ENCODE results near the gene SLAMF1. TPM values are rescaled to one million over a fixed set of nuclear protein-coding genes. Genes with fewer than 3 reads are reported as not detected.
"Not testable (repeated sequence)": the region's sequence is repeated elsewhere in the genome, so short reads cannot be mapped to it uniquely, and the experiment has no call there.

Gene SLAMF1
- total RNA-seq = 0.71 TPM

DNA sequence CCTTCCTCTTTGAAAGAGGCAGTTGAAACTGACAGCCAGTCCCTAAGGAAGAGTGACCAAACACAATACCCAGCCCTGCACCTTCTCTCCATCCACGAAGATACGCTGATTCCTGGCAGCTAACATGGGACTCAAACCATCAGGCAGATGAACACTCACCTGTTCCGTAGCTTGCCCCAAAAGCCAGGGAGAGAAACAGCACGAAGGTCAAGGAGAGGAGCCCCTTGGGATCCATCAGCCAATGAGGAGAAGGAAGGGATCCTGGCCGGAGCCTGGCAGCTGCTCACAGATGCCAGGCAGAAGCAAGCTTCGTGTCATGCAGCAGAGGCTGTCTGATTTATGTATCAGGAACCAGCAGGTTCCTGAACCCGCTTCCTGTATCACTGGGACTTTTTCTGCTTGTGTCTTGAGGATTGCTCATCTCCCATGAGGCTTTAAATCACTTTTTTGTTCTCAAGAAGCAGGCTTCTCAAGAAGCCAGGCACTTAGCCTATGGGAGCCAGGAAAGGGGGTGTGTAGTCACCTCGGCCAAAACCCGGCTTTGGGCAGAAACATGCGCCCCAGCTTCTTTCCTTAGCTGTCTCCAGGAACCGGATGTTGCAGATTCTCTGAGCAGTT lies at the start of gene SLAMF1:
SLAMF1 (minus strand) TSS at position 334 of the 618 bp plus-strand sequence; CDS start at position 235, 99 bp downstream.
- DNase-seq (ENCODE audit: low spot score) (no peak), ATAC-seq (no peak)
- intact Hi-C loops (cut with DNase I) = no loop called here

- ATAC-seq; intact Hi-C loops (cut with DNase I); DNase-seq (ENCODE audit: low spot score): not testable (repeated sequence)
Observed at GRCh38 chr1:160692390-160692789, 45.5 kb upstream of the SLAMF1 start.

- intact Hi-C loops (cut with DNase I) = no loop called here
- DNase-seq (ENCODE audit: low spot score) (no peak), ATAC-seq (no peak)
Observed at GRCh38 chr1:160685266-160685665, 38.4 kb upstream of the SLAMF1 start.

DNA sequence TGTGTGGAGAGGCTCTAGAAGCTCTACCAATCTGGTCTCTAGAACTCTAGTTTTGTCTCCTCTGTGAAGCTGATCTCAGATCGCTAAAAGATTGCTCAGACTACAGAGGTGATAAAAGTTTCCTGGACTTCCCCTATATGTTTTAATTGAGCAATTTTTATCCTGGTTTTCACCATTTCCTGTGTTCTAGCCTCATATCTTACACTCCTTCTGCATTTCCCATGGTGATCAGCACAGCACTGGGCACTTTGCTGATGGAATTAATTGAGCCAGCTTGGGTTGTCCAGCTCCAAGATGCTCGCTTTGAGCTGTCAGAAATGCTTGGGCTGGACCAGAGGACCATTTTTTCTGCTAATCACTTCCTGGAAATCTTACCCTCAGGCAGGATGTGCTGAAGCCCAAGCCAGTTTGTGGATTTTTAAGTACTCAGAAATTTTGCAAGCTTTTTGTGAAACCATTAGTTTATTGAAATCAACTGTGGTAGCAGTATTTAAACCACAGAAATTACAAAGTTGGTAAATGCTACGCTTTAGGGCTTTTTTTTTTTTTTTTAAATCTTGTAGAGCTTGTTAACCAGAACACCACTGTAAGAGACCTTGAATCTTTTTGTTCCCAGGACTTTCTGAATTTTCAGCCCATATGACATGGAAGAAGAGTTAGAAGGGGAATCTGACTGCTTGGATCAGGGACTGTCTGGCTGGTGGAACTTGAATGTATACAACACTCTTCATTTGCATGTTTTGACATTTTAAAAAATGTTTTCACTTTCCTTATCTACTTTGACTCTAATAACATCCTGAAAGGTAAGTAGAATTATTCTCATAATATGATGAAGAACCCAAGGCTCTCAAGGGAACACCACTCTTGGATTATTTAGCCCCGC lies 36.4 kb upstream of the SLAMF1 start:
- no peak for ATAC-seq
- intact Hi-C loops (cut with DNase I) = no loop called here

DNA sequence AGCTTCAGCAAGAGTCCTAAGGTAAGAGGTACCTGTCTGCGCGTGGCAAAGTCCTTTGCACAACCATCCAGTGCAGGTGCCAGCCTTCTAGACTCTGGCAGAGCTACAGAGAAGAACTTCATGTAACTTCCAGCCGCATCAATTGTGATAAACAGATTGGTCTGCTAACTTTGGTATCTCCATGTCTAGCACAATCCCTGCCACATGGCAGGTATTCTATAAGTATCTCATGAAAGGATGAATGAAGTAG lies 35.0 kb upstream of the SLAMF1 start:
- intact Hi-C loops (cut with DNase I) = no loop called here
- no peak for DNase-seq (ENCODE audit: low spot score)
- no peak for ATAC-seq

More for the DNA sequence above, 36.4 kb upstream of the SLAMF1 start:
- no peak for DNase-seq (ENCODE audit: low spot score)

- intact Hi-C loops (cut with DNase I) = no loop called here
- DNase-seq (ENCODE audit: low spot score) (peak; percentile 79), ATAC-seq (peak; percentile 44)
Observed at GRCh38 chr1:160681066-160681890, 34.4 kb upstream of the SLAMF1 start.

- DNase-seq (ENCODE audit: low spot score) (no peak), ATAC-seq (no peak)
- intact Hi-C loops (cut with DNase I) = no loop called here
Observed at GRCh38 chr1:160680399-160680798, 33.6 kb upstream of the SLAMF1 start.

DNA sequence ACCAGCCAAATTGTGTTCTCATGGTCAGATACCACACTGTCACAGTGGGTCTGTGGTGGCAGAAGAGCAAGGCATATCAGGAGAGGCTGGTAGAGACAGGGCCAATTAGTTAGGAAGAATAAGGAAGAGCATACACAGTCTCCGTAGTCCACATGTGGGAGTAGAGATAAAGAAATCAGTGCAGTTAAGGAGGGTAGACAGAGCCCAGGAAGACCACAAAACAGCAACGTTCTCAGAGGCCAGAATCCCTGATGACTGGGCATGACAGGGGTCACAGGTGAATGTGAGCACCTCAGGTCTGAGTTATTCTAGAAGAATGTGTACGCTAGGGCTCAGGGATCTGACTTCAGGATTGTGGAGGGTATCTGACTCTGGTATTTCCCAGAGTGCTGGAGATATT lies 33.0 kb upstream of the SLAMF1 start:
- ATAC-seq (no peak), DNase-seq (ENCODE audit: low spot score) (no peak)
- intact Hi-C loops (cut with DNase I) = no loop called here

DNA sequence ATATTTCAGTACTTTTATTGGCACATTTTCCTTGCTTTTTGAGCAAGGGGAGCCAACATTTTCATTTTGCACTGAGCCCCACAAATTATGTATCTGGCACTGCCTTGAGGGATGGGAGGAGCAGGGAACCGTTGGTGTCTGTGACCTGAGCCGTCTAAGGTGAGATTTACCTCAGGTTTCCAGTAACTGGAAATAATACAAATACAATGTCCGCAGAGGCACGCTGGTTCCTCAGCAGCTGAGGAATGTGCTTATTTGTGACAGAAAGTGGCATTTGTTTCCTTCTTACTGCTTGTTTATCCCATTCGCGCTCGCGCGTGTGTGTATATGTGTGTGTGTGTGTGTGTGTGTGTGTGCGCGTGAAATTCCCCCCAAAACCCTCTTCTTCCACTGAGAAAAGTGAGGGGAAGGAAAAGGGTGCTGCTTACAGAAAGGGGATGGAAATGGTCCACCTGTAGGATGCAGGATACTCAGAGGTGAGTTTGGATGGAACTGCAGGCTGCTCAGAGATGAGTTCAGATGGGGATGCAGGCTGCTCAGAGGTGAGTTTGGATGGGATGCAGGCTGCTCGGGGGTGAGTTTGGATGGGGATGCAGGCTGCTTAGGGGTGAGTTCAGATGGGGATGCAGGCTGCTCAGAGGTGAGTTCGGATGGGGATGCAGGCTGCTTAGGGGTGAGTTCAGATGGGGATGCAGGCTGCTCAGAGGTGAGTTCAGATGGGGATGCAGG lies 30.2 kb upstream of the SLAMF1 start:
- DNase-seq (ENCODE audit: low spot score) = no peak
- intact Hi-C loops (cut with DNase I) = no loop called here
- no peak for ATAC-seq

- DNase-seq (ENCODE audit: low spot score) = peak; percentile 80
- intact Hi-C loops (cut with DNase I) = no loop called here
- peak; percentile 79 for ATAC-seq
Observed at GRCh38 chr1:160675641-160676410, 29.0 kb upstream of the SLAMF1 start.

- intact Hi-C loops (cut with DNase I) = no loop called here
- no peak for DNase-seq (ENCODE audit: low spot score)
- no peak for ATAC-seq
Observed at GRCh38 chr1:160674415-160674814, 27.6 kb upstream of the SLAMF1 start.

- DNase-seq (ENCODE audit: low spot score) = no peak
- intact Hi-C loops (cut with DNase I) = no loop called here
- ATAC-seq = no peak
Observed at GRCh38 chr1:160672789-160673695, 26.2 kb upstream of the SLAMF1 start.

GRCh38 chr1:160671603-160672517 lies 25.0 kb upstream of the SLAMF1 start:
- DNase-seq (ENCODE audit: low spot score) (no peak), ATAC-seq (no peak)
- intact Hi-C loops (cut with DNase I) = no loop called here

DNA sequence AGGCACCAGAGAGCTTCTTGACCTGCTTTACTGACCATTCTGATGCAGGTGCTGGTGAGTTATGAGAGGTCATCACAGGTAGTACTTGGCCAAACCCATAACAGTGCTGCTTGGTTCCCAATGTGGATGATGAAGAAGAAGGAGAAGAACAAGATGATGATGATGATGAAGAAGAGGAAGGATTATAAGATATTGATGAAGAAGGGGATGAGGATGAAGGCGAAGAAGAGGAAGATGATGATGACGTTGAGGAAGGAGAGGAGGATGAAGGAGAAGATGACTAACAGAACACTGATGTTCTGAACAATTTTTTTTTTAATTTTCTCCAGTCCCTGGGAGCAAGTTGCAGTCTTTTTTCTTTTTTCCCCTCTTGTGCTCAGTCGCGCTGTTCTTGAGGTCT lies 23.9 kb upstream of the SLAMF1 start:
- ATAC-seq = no peak
- intact Hi-C loops (cut with DNase I) = no loop called here

DNA sequence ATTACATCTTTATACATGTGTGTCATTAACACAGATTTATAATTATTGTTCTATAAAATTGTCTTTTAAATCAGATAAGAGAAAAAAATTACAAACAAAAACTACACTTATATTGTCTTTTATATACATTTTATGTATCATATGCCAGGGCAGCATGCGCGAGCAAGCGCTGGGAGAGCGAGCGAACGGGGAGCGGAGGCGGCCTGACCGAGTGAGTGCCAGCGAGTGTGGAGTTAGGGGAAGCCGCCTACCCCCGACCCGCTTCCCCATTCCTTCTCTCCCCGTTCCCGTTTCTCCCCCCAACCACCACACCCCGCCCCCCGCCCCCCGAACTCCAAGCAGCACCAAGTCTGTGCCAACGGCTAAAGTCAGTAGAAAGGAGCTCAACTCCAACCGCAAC lies 23.0 kb upstream of the SLAMF1 start:
- no peak for ATAC-seq
- intact Hi-C loops (cut with DNase I) = no loop called here
- DNase-seq (ENCODE audit: low spot score) = no peak

More for the DNA sequence above, 23.9 kb upstream of the SLAMF1 start:
- DNase-seq (ENCODE audit: low spot score) = no peak

- DNase-seq (ENCODE audit: low spot score) (no peak), ATAC-seq (no peak)
- intact Hi-C loops (cut with DNase I) = no loop called here
Observed at GRCh38 chr1:160669276-160669675, 22.4 kb upstream of the SLAMF1 start.

GRCh38 chr1:160667896-160668295 lies 21.1 kb upstream of the SLAMF1 start:
- intact Hi-C loops (cut with DNase I) = no loop called here
- ATAC-seq = no peak

More at GRCh38 chr1:160667896-160668295, 21.1 kb upstream of the SLAMF1 start:
- DNase-seq (ENCODE audit: low spot score) = no peak

Measured in sciatic nerve (tissue), 2 donors.